Peyer's patch (tissue), 4 donors: Measurements from ENCODE around the gene PYGL. TPM values are rescaled to one million over a fixed set of nuclear protein-coding genes. Genes with fewer than 3 reads are reported as not detected.

Source experiments
- DNase-seq, 3 donors: peaks; one replicate each; pipeline ENCODE4 v3.0.0-alpha.2; 2017 to 2019
- H3K27ac ChIP-seq, 4 donors: fragments of 200-600 bp; sonication (generic); one replicate each; pipeline ENCODE4 v1.5.1; 2016 to 2019
- H3K27me3 ChIP-seq, 2 donors: fragments of 200-600 bp; sonication (generic); one replicate each; pipeline ENCODE4 v1.5.1; 2019
- H3K36me3 ChIP-seq, 3 donors: fragments of 200-600 bp; sonication (generic); one replicate each; pipeline ENCODE4 v1.5.1; 2016 to 2019
- H3K4me1 ChIP-seq, 4 donors: fragments of 200-600 bp; sonication (generic); one replicate each; pipeline ENCODE4 v1.5.1; 2016 to 2019
- H3K4me3 ChIP-seq, 4 donors: fragments of 200-600 bp; sonication (generic); 1 replicate in 3 of 4; 2 replicates in 1 of 4; pipeline ENCODE4 v1.5.1; 2016 to 2019; ENCODE audit warnings: mild to moderate bottlenecking in 1 of 4
- H3K9me3 ChIP-seq, 4 donors: fragments of 200-600 bp; sonication (generic); one replicate each; pipeline ENCODE4 v1.5.1; 2016 to 2019; ENCODE audit warnings: mild to moderate bottlenecking in 1 of 4
- CTCF ChIP-seq, 6 experiments: fragments of 450-650 bp in 4 of 6; fragments of 200-600 bp in 2 of 6; sonication (generic) in 1 of 6; IDR thresholded peaks; one replicate each; pipeline ENCODE4 v1.5.1; 2017 to 2019; ENCODE audit warnings: antibody characterized with exemption in 6 of 6, mild to moderate bottlenecking in 3 of 6, moderate library complexity in 1 of 6
- POLR2A ChIP-seq, 2 donors: fragments of 450-650 bp; IDR thresholded peaks; one replicate each; pipeline ENCODE4 v1.5.1; 2017; ENCODE audit warnings: antibody characterized with exemption in 2 of 2, mild to moderate bottlenecking in 2 of 2, moderate library complexity in 2 of 2
- total RNA-seq, 4 donors: library from RNA; depleted of rRNA; stranded (reverse); fragments of >200 nt; gene quantifications; one replicate each; pipeline ENCODE4 v1.1.0, GENCODE V29; 2016

The PYGL gene
- total RNA-seq, 4 donors from 2014 or later: 1.8 to 42.1 (median 4.1) TPM

DNA sequence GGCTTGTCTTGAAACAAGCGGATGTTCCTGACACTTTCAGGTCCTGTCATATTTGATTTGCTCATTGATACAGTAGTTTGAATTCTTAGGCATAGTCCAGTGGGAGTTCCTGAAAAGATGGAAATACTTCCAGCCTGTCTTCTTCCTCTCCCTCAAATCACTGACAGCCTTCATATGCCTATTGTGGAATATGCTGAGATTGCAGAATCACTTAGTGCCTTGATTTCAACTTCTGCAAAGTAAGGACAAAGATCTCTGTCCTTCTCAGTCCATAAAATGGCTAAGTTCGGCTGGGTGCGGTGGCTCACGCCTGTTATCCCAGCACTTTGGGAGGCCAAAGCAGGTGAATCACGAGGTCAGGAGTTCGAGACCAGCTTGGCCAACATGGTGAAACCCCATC, 6.7 kb upstream of the PYGL start:
- no peak for TF ChIP-seq POLR2A (IDR thresholded peaks at IDR 0.05)
- no peak for TF ChIP-seq CTCF (IDR thresholded peaks at IDR 0.05)
- H3K36me3 ChIP-seq: no peaks in the 10 kb centered on the region
- no peak for DNase-seq
- H3K27ac ChIP-seq: no peak overlapping the region
- no peaks in the 10 kb centered on the region for H3K9me3 ChIP-seq
- H3K4me3 ChIP-seq: no peak overlapping the region
- H3K4me1 ChIP-seq: no peaks in the 10 kb centered on the region
- H3K27me3 ChIP-seq: no peaks in the 10 kb centered on the region

GRCh38 chr14:50948205-50948604, 3.9 kb upstream of the PYGL start:
- Histone ChIP-seq H3K4me3 (no peak overlapping the region), H3K4me1 (peaks cover 0 to 13% (median 4%) of the 10 kb centered on the region in 4 donors), H3K27me3 (no peaks in the 10 kb centered on the region), H3K27ac (no peak overlapping the region), H3K36me3 (no peaks in the 10 kb centered on the region), H3K9me3 (no peaks in the 10 kb centered on the region)
- no peak for DNase-seq
- TF ChIP-seq CTCF (IDR thresholded peaks at IDR 0.05): no peak
- TF ChIP-seq POLR2A (IDR thresholded peaks at IDR 0.05): no peak

- H3K4me3 ChIP-seq: no peak overlapping the region
- TF ChIP-seq CTCF (IDR thresholded peaks at IDR 0.05) (no peak), POLR2A (IDR thresholded peaks at IDR 0.05) (no peak)
- no peak overlapping the region for H3K27ac ChIP-seq
- no peaks in the 10 kb centered on the region for H3K9me3 ChIP-seq
- H3K27me3 ChIP-seq: no peaks in the 10 kb centered on the region
- H3K4me1 ChIP-seq: peaks cover 0 to 13% (median 4%) of the 10 kb centered on the region in 4 donors
- DNase-seq: no peak
- no peaks in the 10 kb centered on the region for H3K36me3 ChIP-seq
Observed at GRCh38 chr14:50947446-50947845, 3.2 kb upstream of the PYGL start.

GRCh38 chr14:50946234-50946935, 2.1 kb upstream of the PYGL start:
- no peak overlapping the region for H3K27ac ChIP-seq
- no peak for TF ChIP-seq CTCF (IDR thresholded peaks at IDR 0.05)
- H3K4me1 ChIP-seq: peaks cover 0 to 13% (median 4%) of the 10 kb centered on the region in 4 donors
- no peak overlapping the region for H3K4me3 ChIP-seq
- no peak for DNase-seq
- no peaks in the 10 kb centered on the region for H3K36me3 ChIP-seq
- H3K9me3 ChIP-seq: no peaks in the 10 kb centered on the region
- no peaks in the 10 kb centered on the region for H3K27me3 ChIP-seq

- DNase-seq: peak; percentile 18 to 56 (median 55)
- Histone ChIP-seq H3K4me1 (peaks cover 0 to 13% (median 4%) of the 10 kb centered on the region in 4 donors), H3K27ac (peak overlapping the region; percentile 47 to 73 (median 64)), H3K9me3 (no peaks in the 10 kb centered on the region), H3K27me3 (no peaks in the 10 kb centered on the region), H3K36me3 (no peaks in the 10 kb centered on the region), H3K4me3 (peak overlapping the region; percentile 54 to 67 (median 66))
- TF ChIP-seq CTCF (IDR thresholded peaks at IDR 0.05) (no peak), POLR2A (IDR thresholded peaks at IDR 0.05) (no peak)
Observed at GRCh38 chr14:50944647-50945413, 547 bp upstream of the PYGL start.
